ENCODE results near the gene LARP4B.

- TF ChIP-seq EZH2 (IDR thresholded peaks at IDR 0.05; ENCODE audit: insufficient read depth, low read length) (no peak), CTCF (IDR thresholded peaks at IDR 0.05; ENCODE audit: insufficient read depth, low read depth, low read length) (no peak)
Observed at GRCh38 chr10:774223-774622, 157.3 kb downstream of the LARP4B start.

All from astrocyte (in vitro differentiated cells and primary cell).